Keratinocyte (primary cell): Measurements from ENCODE around the gene PRIMA1.

Experiments
- EZH2 ChIP-seq: IDR thresholded peaks from one replicate; pipeline ENCODE4 v1.6.1; 2012; ENCODE audit warnings: inconsistent platforms, mild to moderate bottlenecking, low read length, moderate library complexity
- TF ChIP-seq, protein P1 (sequence below), 3 experiments: IDR thresholded peaks in 1 of 3; conservative IDR thresholded peaks in 1 of 3; optimal IDR thresholded peaks in 1 of 3; 2 replicates in 2 of 3; 3 replicates in 1 of 3; pipeline versions ENCODE3 to v1.5.1; 2011; ENCODE audit warnings: low read length in 3 of 3, mild to moderate bottlenecking in 3 of 3, moderate library complexity in 2 of 3, control low read depth in 1 of 3, inconsistent platforms in 1 of 3; ENCODE audit not compliant: insufficient read depth in 2 of 3; ENCODE audit errors: extremely low read depth in 1 of 3

DNA sequence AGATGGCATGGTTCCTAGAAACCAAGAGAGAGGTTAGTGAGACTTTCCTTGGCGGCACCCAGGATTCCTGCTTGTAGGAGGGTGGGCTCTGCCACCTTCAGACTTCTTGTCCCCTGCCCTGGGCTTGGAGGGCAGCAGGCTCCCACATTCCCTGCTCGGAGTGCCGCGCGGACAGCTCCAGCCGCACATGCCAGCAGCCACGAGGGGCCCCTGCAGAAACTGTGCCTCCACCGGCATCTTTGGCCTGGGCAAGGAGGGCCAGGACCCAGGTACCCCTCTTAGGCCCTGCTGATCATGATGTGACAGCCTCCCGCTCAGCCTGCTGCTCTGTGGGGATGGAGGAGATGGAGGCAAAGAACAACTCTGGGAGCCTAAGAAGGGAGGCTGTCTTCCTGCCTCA is 62.3 kb downstream of the PRIMA1 start:
- TF ChIP-seq, protein P1, sequence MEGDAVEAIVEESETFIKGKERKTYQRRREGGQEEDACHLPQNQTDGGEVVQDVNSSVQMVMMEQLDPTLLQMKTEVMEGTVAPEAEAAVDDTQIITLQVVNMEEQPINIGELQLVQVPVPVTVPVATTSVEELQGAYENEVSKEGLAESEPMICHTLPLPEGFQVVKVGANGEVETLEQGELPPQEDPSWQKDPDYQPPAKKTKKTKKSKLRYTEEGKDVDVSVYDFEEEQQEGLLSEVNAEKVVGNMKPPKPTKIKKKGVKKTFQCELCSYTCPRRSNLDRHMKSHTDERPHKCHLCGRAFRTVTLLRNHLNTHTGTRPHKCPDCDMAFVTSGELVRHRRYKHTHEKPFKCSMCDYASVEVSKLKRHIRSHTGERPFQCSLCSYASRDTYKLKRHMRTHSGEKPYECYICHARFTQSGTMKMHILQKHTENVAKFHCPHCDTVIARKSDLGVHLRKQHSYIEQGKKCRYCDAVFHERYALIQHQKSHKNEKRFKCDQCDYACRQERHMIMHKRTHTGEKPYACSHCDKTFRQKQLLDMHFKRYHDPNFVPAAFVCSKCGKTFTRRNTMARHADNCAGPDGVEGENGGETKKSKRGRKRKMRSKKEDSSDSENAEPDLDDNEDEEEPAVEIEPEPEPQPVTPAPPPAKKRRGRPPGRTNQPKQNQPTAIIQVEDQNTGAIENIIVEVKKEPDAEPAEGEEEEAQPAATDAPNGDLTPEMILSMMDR (optimal IDR thresholded peaks at IDR 0.05 in 1 of 3, IDR thresholded peaks at IDR 0.05 in 1 of 3, conservative IDR thresholded peaks at IDR 0.05 in 1 of 3; ENCODE audit: extremely low read depth in 1 of 3, insufficient read depth in 2 of 3, low read length in 3 of 3): no peak
- TF ChIP-seq EZH2: no peak
